Parathyroid adenoma (tissue), 2 donors: Measurements from ENCODE around the gene GHRH.

ENCODE experiments used
- H2AFZ ChIP-seq: fragments of 300-600 bp; sonication (generic); one replicate; pipeline ENCODE4 v1.7.0; 2017; ENCODE audit warnings: antibody characterized with exemption, mild to moderate bottlenecking
- H3K27ac ChIP-seq: fragments of 300-600 bp; sonication (generic); one replicate; pipeline ENCODE4 v1.7.0; 2017
- H3K27me3 ChIP-seq: fragments of 300-600 bp; sonication (generic); one replicate; pipeline ENCODE4 v1.7.0; 2017; ENCODE audit warnings: low read length; ENCODE audit not compliant: control insufficient read depth, insufficient read depth
- H3K36me3 ChIP-seq: fragments of 300-600 bp; sonication (generic); one replicate; pipeline ENCODE4 v1.7.0; 2017; ENCODE audit warnings: low read length; ENCODE audit not compliant: control insufficient read depth, insufficient read depth
- H3K4me1 ChIP-seq: fragments of 300-600 bp; sonication (generic); one replicate; pipeline ENCODE4 v1.7.0; 2017; ENCODE audit warnings: control low read depth
- H3K4me2 ChIP-seq: fragments of 300-600 bp; sonication (generic); one replicate; pipeline ENCODE4 v1.7.0; 2017; ENCODE audit warnings: low read length
- H3K4me3 ChIP-seq: fragments of 300-600 bp; sonication (generic); one replicate; pipeline ENCODE4 v1.7.0; 2017; ENCODE audit warnings: low read depth, low read length
- H3K79me2 ChIP-seq: fragments of 300-600 bp; sonication (generic); one replicate; pipeline ENCODE4 v1.7.0; 2017; ENCODE audit warnings: control low read depth
- H3K9ac ChIP-seq: fragments of 300-600 bp; sonication (generic); one replicate; pipeline ENCODE4 v1.7.0; 2017; ENCODE audit warnings: mild to moderate bottlenecking
- H3K9me3 ChIP-seq: fragments of 300-600 bp; sonication (generic); one replicate; pipeline ENCODE4 v1.7.0; 2017; ENCODE audit warnings: low read length; ENCODE audit not compliant: control insufficient read depth
- CTCF ChIP-seq: fragments of 300-600 bp; sonication (generic); IDR thresholded peaks from one replicate; pipeline ENCODE4 v1.7.0; 2017; ENCODE audit warnings: antibody characterized with exemption, mild to moderate bottlenecking
- donor health status: primary hyperparathyroidism.

GHRH gene

GRCh38 chr20:37262505-37262904 is 891 bp upstream of the GHRH start:
- no peaks in the 10 kb centered on the region for H3K79me2 ChIP-seq
- H3K9ac ChIP-seq: no peak overlapping the region
- H3K4me3 ChIP-seq: no peak overlapping the region
- no peak overlapping the region for H3K27ac ChIP-seq
- H3K4me2 ChIP-seq: no peak overlapping the region
- TF ChIP-seq CTCF: no peak
- H3K36me3 ChIP-seq: no peaks in the 10 kb centered on the region
- H2AFZ ChIP-seq: no peak overlapping the region
- no peaks in the 10 kb centered on the region for H3K4me1 ChIP-seq
- H3K27me3 ChIP-seq: no peaks in the 10 kb centered on the region
- no peaks in the 10 kb centered on the region for H3K9me3 ChIP-seq

GRCh38 chr20:37260923-37261322 is 691 bp downstream of the GHRH start:
- no peak overlapping the region for H3K4me3 ChIP-seq
- no peak overlapping the region for H3K4me2 ChIP-seq
- H3K4me1 ChIP-seq: no peaks in the 10 kb centered on the region
- H3K79me2 ChIP-seq: no peaks in the 10 kb centered on the region
- no peaks in the 10 kb centered on the region for H3K36me3 ChIP-seq
- H3K9me3 ChIP-seq: no peaks in the 10 kb centered on the region
- H3K27ac ChIP-seq: no peak overlapping the region
- no peak for TF ChIP-seq CTCF
- H2AFZ ChIP-seq: no peak overlapping the region
- no peaks in the 10 kb centered on the region for H3K27me3 ChIP-seq
- H3K9ac ChIP-seq: no peak overlapping the region

- Histone ChIP-seq H3K4me2 (no peak overlapping the region), H3K4me3 (no peak overlapping the region), H3K9me3 (no peaks in the 10 kb centered on the region), H3K4me1 (no peaks in the 10 kb centered on the region), H3K79me2 (no peaks in the 10 kb centered on the region), H3K36me3 (no peaks in the 10 kb centered on the region), H3K27ac (no peak overlapping the region), H3K27me3 (no peaks in the 10 kb centered on the region), H3K9ac (no peak overlapping the region), H2AFZ (no peak overlapping the region)
- no peak for TF ChIP-seq CTCF
These were observed 1.7 kb downstream of the GHRH start for GRCh38 chr20:37259865-37260264.

- Histone ChIP-seq H3K4me3 (no peak overlapping the region), H2AFZ (no peak overlapping the region), H3K9ac (no peak overlapping the region), H3K4me1 (no peaks in the 10 kb centered on the region), H3K36me3 (no peaks in the 10 kb centered on the region), H3K79me2 (no peaks in the 10 kb centered on the region), H3K27ac (no peak overlapping the region), H3K4me2 (no peak overlapping the region), H3K9me3 (no peaks in the 10 kb centered on the region), H3K27me3 (no peaks in the 10 kb centered on the region)
- TF ChIP-seq CTCF: no peak
These were observed 2.6 kb downstream of the GHRH start for GRCh38 chr20:37259031-37259430.

GRCh38 chr20:37257988-37258387 is 3.6 kb downstream of the GHRH start:
- Histone ChIP-seq H3K27ac (no peak overlapping the region), H2AFZ (no peak overlapping the region), H3K4me1 (no peaks in the 10 kb centered on the region), H3K36me3 (no peaks in the 10 kb centered on the region), H3K4me3 (no peak overlapping the region), H3K9ac (no peak overlapping the region), H3K4me2 (no peak overlapping the region), H3K79me2 (no peaks in the 10 kb centered on the region), H3K27me3 (no peaks in the 10 kb centered on the region), H3K9me3 (no peaks in the 10 kb centered on the region)
- TF ChIP-seq CTCF: no peak
